ENCODE data around the gene MYO10. TPM values are rescaled to one million over a fixed set of nuclear protein-coding genes. Genes with fewer than 3 reads are reported as not detected.

MYO10 gene
- 59.6 to 85.6 TPM (median 74.9 TPM) in 5 replicates for total RNA-seq (2022; extraction: Qiagen RNA extraction; ENCODE audit: low read depth)

DNA sequence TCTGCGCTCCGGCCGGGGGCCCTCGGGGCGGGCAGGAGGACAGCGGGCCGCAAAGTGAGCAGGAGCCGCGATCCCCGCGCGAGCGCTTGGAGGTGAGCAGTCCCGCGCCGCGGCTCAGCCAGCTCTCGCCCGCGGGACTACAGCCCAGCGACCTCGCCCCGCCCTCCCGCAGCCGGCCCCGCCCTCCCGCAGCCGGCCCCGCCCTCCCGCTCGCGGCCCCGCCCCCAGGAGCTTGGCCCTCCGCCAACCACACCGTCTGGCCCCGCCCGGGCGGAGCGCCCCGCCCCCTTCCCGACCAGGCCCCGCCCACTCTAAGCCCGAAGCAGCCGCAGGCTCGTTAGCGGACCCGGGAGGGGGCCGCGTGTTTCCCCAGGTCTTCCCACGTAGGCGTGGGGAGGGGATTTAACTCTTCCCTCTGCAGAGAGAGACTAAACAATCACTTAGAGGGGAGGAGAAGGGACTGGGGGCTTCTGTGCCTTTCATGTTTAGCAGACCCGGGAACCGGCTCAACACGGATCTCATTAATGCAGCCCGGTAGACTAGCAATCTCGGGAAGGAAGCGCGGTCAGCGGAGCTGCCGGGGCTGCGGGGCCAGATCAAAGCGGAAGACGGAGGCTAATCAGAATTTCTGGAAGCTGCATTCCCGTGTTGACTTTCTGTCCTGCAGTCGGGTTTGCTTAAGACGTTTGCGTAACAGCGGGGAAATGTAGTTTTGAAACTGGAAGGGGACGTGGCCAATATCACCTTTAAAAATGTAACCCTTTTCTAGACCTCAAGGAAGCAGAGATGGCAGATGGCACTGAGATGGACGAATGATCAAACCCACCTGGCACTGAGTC, at the start of gene MYO10:
Gene MYO10, minus strand, starts transcription at position 139 of the 839 bp plus-strand sequence. CDS start 480 bp downstream, outside the sequence.

DNA sequence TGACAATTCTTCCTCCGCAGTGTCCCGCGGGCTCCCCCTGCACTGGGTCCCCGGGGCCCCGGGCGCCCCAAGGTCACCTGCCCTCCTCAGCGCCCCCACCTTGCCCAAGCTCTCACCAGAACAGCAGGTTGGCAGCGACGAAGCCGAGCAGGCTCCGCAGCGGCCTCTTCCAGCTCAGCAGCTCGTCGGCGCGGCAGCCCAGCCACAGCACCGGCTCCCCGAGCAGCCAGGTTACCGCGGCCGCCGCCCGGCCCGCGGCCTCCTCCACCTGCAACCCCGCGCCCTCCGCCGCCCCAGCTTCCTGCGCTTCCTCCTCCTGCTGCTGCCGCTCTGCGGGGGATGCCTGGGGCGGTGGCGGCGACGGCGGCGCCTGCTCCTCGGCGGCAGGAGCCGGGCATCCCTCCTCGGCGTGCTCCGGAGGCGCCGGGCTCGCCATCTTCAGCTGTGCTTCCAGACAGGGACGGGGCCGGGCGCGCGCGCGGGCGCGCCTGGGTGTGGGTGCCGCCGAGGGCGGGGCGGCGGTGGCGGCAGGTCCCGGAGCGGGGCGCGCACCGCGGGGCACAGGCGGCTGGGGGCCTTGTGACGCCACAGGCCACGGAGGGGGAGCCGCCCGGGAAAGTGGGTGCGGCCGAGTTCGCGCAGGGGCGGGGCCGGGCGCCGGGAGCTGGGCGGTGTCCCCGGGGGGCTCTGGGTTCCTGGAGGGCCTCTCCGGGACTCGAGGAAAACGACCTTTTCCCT, 319.4 kb downstream of the MYO10 start, which contains the start of gene RETREG1:
Gene RETREG1, minus strand, starts transcription at position 462 of the 738 bp plus-strand sequence. Its CDS starts 26 bp downstream, at position 436.

